WTC11 (cell line): Measurements from ENCODE around the gene PYCARD. TPM values are rescaled to one million over a fixed set of nuclear protein-coding genes. Genes with fewer than 3 reads are reported as not detected.

ENCODE experiments used
- ATAC-seq: fragments of 200-7000 bp; cut with Tn5 transposase; 2 replicates; pipeline ENCODE4 v1.10.0; 2021; ENCODE audit warnings: mild to moderate bottlenecking, moderate library complexity
- CTCF ChIA-PET: fragments of 300-600 bp; sonication (Branson Sonifier 250); formaldehyde crosslinking; loops from one replicate; lab custom pipeline; 2021; ENCODE audit warnings: antibody characterized with exemption; lab: Charles Lee
- POLR2A ChIA-PET: fragments of 350-600 bp; sonication (Branson Sonifier 250); formaldehyde crosslinking; loops from one replicate; lab custom pipeline; 2021; ENCODE audit warnings: antibody characterized with exemption; lab: Charles Lee
- DNase-seq: peaks from one replicate; pipeline ENCODE4 v3.0.0; 2021; ENCODE audit warnings: low spot score
- H3K27ac Mint-ChIP-seq: 2 replicates; pipeline ENCODE4 v1.8.0; 2021; ENCODE audit warnings: mixed read lengths
- H3K27me3 Mint-ChIP-seq: 2 replicates; pipeline ENCODE4 v1.8.0; 2021; ENCODE audit warnings: low read depth, mild to moderate bottlenecking, moderate library complexity, mixed read lengths
- H3K36me3 Mint-ChIP-seq: 2 replicates; pipeline ENCODE4 v1.8.0; 2021; ENCODE audit warnings: mixed read lengths
- H3K4me1 Mint-ChIP-seq: 2 replicates; pipeline ENCODE4 v1.8.0; 2022; ENCODE audit warnings: mixed read lengths
- H3K4me3 Mint-ChIP-seq: 2 replicates; pipeline ENCODE4 v1.8.0; 2021; ENCODE audit warnings: mild to moderate bottlenecking, moderate library complexity, mixed read lengths
- H3K9me3 Mint-ChIP-seq: 2 replicates; pipeline ENCODE4 v1.8.0; 2021; ENCODE audit warnings: mixed read lengths
- AR ChIP-seq: fragments of 250-450 bp; sonication (Bioruptor Pico); IDR thresholded peaks from 2 replicates; pipeline ENCODE4 v1.9.0; 2021; ENCODE audit warnings: mild to moderate bottlenecking
- ATF3 ChIP-seq: sonication (generic); formaldehyde crosslinking; conservative IDR thresholded peaks from 2 replicates; pipeline ENCODE4 v1.8.1; 2022; ENCODE audit warnings: mild to moderate bottlenecking, missing genetic modification reagents
- ATF6 ChIP-seq: sonication (generic); formaldehyde crosslinking; IDR thresholded peaks from 2 replicates; pipeline ENCODE4 v1.8.1; 2023; ENCODE audit warnings: mild to moderate bottlenecking, missing genetic modification reagents
- CDX4 ChIP-seq: fragments of 250-450 bp; sonication (Bioruptor Pico); IDR thresholded peaks from 2 replicates; pipeline ENCODE4 v1.9.0; 2021; ENCODE audit warnings: moderate library complexity, mild to moderate bottlenecking, inconsistent platforms, borderline replicate concordance
- CREM ChIP-seq: sonication (generic); formaldehyde crosslinking; IDR thresholded peaks from 2 replicates; pipeline ENCODE4 v1.8.1; 2022; ENCODE audit warnings: mild to moderate bottlenecking, missing genetic modification reagents, moderate library complexity
- GTF2I ChIP-seq: fragments of 250-450 bp; sonication (Bioruptor Pico); conservative IDR thresholded peaks from 2 replicates; pipeline ENCODE4 v1.4.0; 2021; ENCODE audit warnings: mild to moderate bottlenecking
- HMGXB4 ChIP-seq: sonication (generic); formaldehyde crosslinking; IDR thresholded peaks from 2 replicates; pipeline ENCODE4 v1.8.1; 2023; ENCODE audit warnings: mild to moderate bottlenecking, moderate library complexity, missing genetic modification reagents
- IRF2 ChIP-seq: sonication (generic); formaldehyde crosslinking; IDR thresholded peaks from 2 replicates; pipeline ENCODE4 v1.8.0; 2022; ENCODE audit warnings: low read depth, missing genetic modification reagents, borderline replicate concordance
- MLX ChIP-seq: sonication (generic); formaldehyde crosslinking; IDR thresholded peaks from 2 replicates; pipeline ENCODE4 v1.8.1; 2023; ENCODE audit warnings: mild to moderate bottlenecking, missing genetic modification reagents, moderate library complexity
- MYBL2 ChIP-seq: sonication (generic); formaldehyde crosslinking; IDR thresholded peaks from 2 replicates; pipeline ENCODE4 v1.8.1; 2023; ENCODE audit warnings: mild to moderate bottlenecking, moderate library complexity, missing genetic modification reagents
- NFE2L1 ChIP-seq: sonication (generic); formaldehyde crosslinking; IDR thresholded peaks from 2 replicates; pipeline ENCODE4 v1.8.1; 2023; ENCODE audit warnings: missing genetic modification reagents
- NR1H2 ChIP-seq: sonication (generic); formaldehyde crosslinking; IDR thresholded peaks from 2 replicates; pipeline ENCODE4 v1.9.0; 2021; ENCODE audit warnings: mild to moderate bottlenecking, moderate library complexity, missing genetic modification reagents
- RELA ChIP-seq: sonication (generic); formaldehyde crosslinking; IDR thresholded peaks from 2 replicates; pipeline ENCODE4 v1.8.1; 2022; ENCODE audit warnings: missing genetic modification reagents, mild to moderate bottlenecking, borderline replicate concordance
- SOX15 ChIP-seq: fragments of 250-450 bp; sonication (Bioruptor Pico); IDR thresholded peaks from 2 replicates; pipeline ENCODE4 v1.9.0; 2021; ENCODE audit warnings: mild to moderate bottlenecking
- TP53 ChIP-seq: sonication (generic); formaldehyde crosslinking; IDR thresholded peaks from 2 replicates; pipeline ENCODE4 v1.8.1; 2023; ENCODE audit warnings: mild to moderate bottlenecking, missing genetic modification reagents
- USF2 ChIP-seq: sonication (generic); formaldehyde crosslinking; IDR thresholded peaks from 2 replicates; pipeline ENCODE4 v1.8.1; 2023; ENCODE audit warnings: mild to moderate bottlenecking, missing genetic modification reagents, moderate library complexity
- ZBTB21 ChIP-seq: sonication (generic); formaldehyde crosslinking; IDR thresholded peaks from 2 replicates; pipeline ENCODE4 v1.8.1; 2023; ENCODE audit warnings: mild to moderate bottlenecking, missing genetic modification reagents, borderline replicate concordance
- ZNF121 ChIP-seq: sonication (generic); formaldehyde crosslinking; IDR thresholded peaks from 2 replicates; pipeline ENCODE4 v1.8.0; 2023; ENCODE audit warnings: missing genetic modification reagents
- ZNF138 ChIP-seq: sonication (generic); formaldehyde crosslinking; conservative IDR thresholded peaks from 2 replicates; pipeline ENCODE4 v1.8.1; 2022; ENCODE audit warnings: mild to moderate bottlenecking, moderate library complexity, missing genetic modification reagents
- ZNF317 ChIP-seq: sonication (generic); formaldehyde crosslinking; IDR thresholded peaks from 2 replicates; pipeline ENCODE4 v1.8.1; 2023; ENCODE audit warnings: low read depth, mild to moderate bottlenecking, moderate library complexity, missing genetic modification reagents, borderline replicate concordance
- ZNF423 ChIP-seq: fragments of 250-450 bp; sonication (Bioruptor Pico); IDR thresholded peaks from 2 replicates; pipeline ENCODE4 v2.1.2; 2022; ENCODE audit warnings: mild to moderate bottlenecking, moderate library complexity
- ZNF425 ChIP-seq: fragments of 250-450 bp; sonication (Bioruptor Pico); conservative IDR thresholded peaks from 2 replicates; pipeline ENCODE4 v1.9.0; 2021; ENCODE audit warnings: mild to moderate bottlenecking
- total RNA-seq: library from RNA; stranded (reverse); gene quantifications from 3 replicates; pipeline ENCODE4 v1.2.3, GENCODE V29; 2021

The PYCARD gene
- total RNA-seq, 1 experiment from 2014 or later = 35.2 TPM

GRCh38 chr16:31181102-31181830 lies 21.3 kb downstream of the PYCARD start (continued):
- no peak for TF ChIP-seq AR (CRISPR knock-in tag)
- TF ChIP-seq USF2 (CRISPR knock-in tag) = no peak
- no peak for TF ChIP-seq ZNF138 (CRISPR knock-in tag)
- TF ChIP-seq HMGXB4 (CRISPR knock-in tag) = no peak
- no peak for TF ChIP-seq NR1H2 (CRISPR knock-in tag)
- TF ChIP-seq ATF3 (CRISPR knock-in tag) = no peak
- TF ChIP-seq ZNF121 (CRISPR knock-in tag) = no peak

GRCh38 chr16:31179747-31180459 lies 22.7 kb downstream of the PYCARD start, which contains the start of gene FUS:
Gene FUS (plus strand): TSS chr16:31180139. CDS start chr16:31180215, 76 bp downstream.
- H3K9me3 Mint-ChIP-seq = no peaks in the 10 kb centered on the region
- H3K4me3 Mint-ChIP-seq = peak within 1 kb of the TSS; percentile 95
- H3K36me3 Mint-ChIP-seq = peaks cover 39% of the 10 kb centered on the region
- DNase-seq (peak; percentile 86), ATAC-seq (peak; percentile 60)
- no peaks in the 10 kb centered on the region for H3K27me3 Mint-ChIP-seq
- peak within 1 kb of the TSS; percentile 100 for H3K27ac Mint-ChIP-seq
- peaks cover 31% of the 10 kb centered on the region for H3K4me1 Mint-ChIP-seq
- ChIA-PET CTCF (interaction anchor here (1.3 to 1.8 kb wide), 4 partner anchors 37 to 226 kb away, joined by 3 to 18 read pairs (median 4); partner anchors contain the start of gene KAT8), POLR2A (interaction anchor here (0.5 to 3.5 kb wide), 27 partner anchors 9 to 535 kb away, joined by 3 to 24 read pairs (median 5); partner anchors contain the start of genes KAT8, PRSS8, PYCARD and ZNF646)
- TF ChIP-seq SOX15 (CRISPR knock-in tag) (no peak), ATF6 (CRISPR knock-in tag) (0 out of 2 replicates have a peak, but pooled peaks have one; percentile 76), CDX4 (CRISPR knock-in tag) (no peak), RELA (0 out of 2 replicates have a peak, but pooled peaks have one; percentile 63), ZBTB21 (CRISPR knock-in tag) (no peak; the same call in 1 of the 2 replicates), MYBL2 (CRISPR knock-in tag) (no peak), NFE2L1 (CRISPR knock-in tag) (peak; percentile 80), ZNF317 (CRISPR knock-in tag) (no peak), CREM (no peak), TP53 (CRISPR knock-in tag) (0 out of 2 replicates have a peak, but pooled peaks have one; percentile 13), IRF2 (no peak), ZNF425 (CRISPR knock-in tag) (no peak), GTF2I (CRISPR knock-in tag) (no peak), MLX (CRISPR knock-in tag) (no peak), ZNF423 (CRISPR knock-in tag) (no peak)
